DND-41 (cell line): ENCODE results near the gene ABCC8.

Source experiments
- CTCF ChIP-seq: IDR thresholded peaks from 2 replicates; pipeline ENCODE4 v1.5.1; 2012; ENCODE audit warnings: borderline replicate concordance, low read length, moderate library complexity, mild to moderate bottlenecking; ENCODE audit not compliant: poor library complexity, severe bottlenecking; ENCODE audit errors: extremely low read depth
- EZH2 ChIP-seq: IDR thresholded peaks from 3 replicates; pipeline ENCODE4 v1.6.1; 2012; ENCODE audit warnings: borderline replicate concordance, low read depth, mild to moderate bottlenecking, moderate library complexity, low read length, inconsistent platforms; ENCODE audit not compliant: severe bottlenecking

GRCh38 chr11:17423533-17424310 is 52.9 kb downstream of the ABCC8 start:
- TF ChIP-seq CTCF = no peak
- no peak for TF ChIP-seq EZH2
